Trophoblast cell (in vitro differentiated cells and primary cell): Measurements from ENCODE around the gene KCNK3.

Experiments
- DNase-seq, 2 donors: peaks; one replicate each; pipeline ENCODE4 v3.0.0-alpha.2; 2016
- H2AFZ ChIP-seq: 2 replicates; pipeline ENCODE4 v1.6.1; 2013; ENCODE audit warnings: low read length, moderate library complexity, mild to moderate bottlenecking; ENCODE audit not compliant: insufficient read depth, poor library complexity
- H2AK5ac ChIP-seq: 2 replicates; pipeline ENCODE4 v1.6.1; 2013; ENCODE audit warnings: mild to moderate bottlenecking, low read length
- H2BK120ac ChIP-seq: 2 replicates; pipeline ENCODE4 v1.6.1; 2013; ENCODE audit warnings: low read length, mild to moderate bottlenecking, moderate library complexity; ENCODE audit not compliant: insufficient read depth, poor library complexity
- H2BK12ac ChIP-seq: 2 replicates; pipeline ENCODE4 v1.6.1; 2013; ENCODE audit warnings: mild to moderate bottlenecking, low read length, moderate library complexity
- H2BK5ac ChIP-seq: 2 replicates; pipeline ENCODE4 v1.6.1; 2013; ENCODE audit warnings: low read length, low read depth, moderate library complexity, mild to moderate bottlenecking; ENCODE audit not compliant: poor library complexity
- H3K14ac ChIP-seq: 2 replicates; pipeline ENCODE4 v1.6.1; 2013; ENCODE audit warnings: mild to moderate bottlenecking, low read length
- H3K18ac ChIP-seq: 2 replicates; pipeline ENCODE4 v1.6.1; 2013; ENCODE audit warnings: mild to moderate bottlenecking, low read length
- H3K23ac ChIP-seq: 2 replicates; pipeline ENCODE4 v1.6.1; 2013; ENCODE audit warnings: low read length
- H3K27ac ChIP-seq: 2 replicates; pipeline ENCODE4 v1.5.1; 2013; ENCODE audit warnings: low read depth, mild to moderate bottlenecking, inconsistent platforms, low read length, moderate library complexity
- H3K27me3 ChIP-seq: 2 replicates; pipeline ENCODE4 v1.6.1; 2013; ENCODE audit warnings: inconsistent platforms, mild to moderate bottlenecking, low read length, moderate library complexity; ENCODE audit not compliant: insufficient read depth
- H3K36me3 ChIP-seq, 2 experiments: 1 replicate in 1 of 2; 2 replicates in 1 of 2; pipeline ENCODE4 v1.6.1; 2013; ENCODE audit warnings: low read length in 2 of 2, mild to moderate bottlenecking in 2 of 2, moderate library complexity in 1 of 2; ENCODE audit not compliant: insufficient read depth in 2 of 2, control insufficient read depth in 1 of 2
- H3K4ac ChIP-seq: 2 replicates; pipeline ENCODE4 v1.6.1; 2013; ENCODE audit warnings: low read depth, mild to moderate bottlenecking, low read length, moderate library complexity
- H3K4me1 ChIP-seq, 2 experiments: 1 replicate in 1 of 2; 2 replicates in 1 of 2; pipeline ENCODE4 v1.6.1; 2013; ENCODE audit warnings: low read length in 2 of 2, mild to moderate bottlenecking in 2 of 2, moderate library complexity in 1 of 2; ENCODE audit not compliant: insufficient read depth in 2 of 2, control insufficient read depth in 1 of 2
- H3K4me2 ChIP-seq: 2 replicates; pipeline ENCODE4 v1.6.1; 2013; ENCODE audit warnings: inconsistent platforms, mild to moderate bottlenecking, low read length, moderate library complexity
- H3K4me3 ChIP-seq: 2 replicates; pipeline ENCODE4 v1.5.1; 2013; ENCODE audit warnings: mild to moderate bottlenecking, low read depth, low read length, inconsistent platforms
- H3K79me1 ChIP-seq: one replicate; pipeline ENCODE4 v1.6.1; 2013; ENCODE audit warnings: low read length
- H3K79me2 ChIP-seq: 2 replicates; pipeline ENCODE4 v1.6.1; 2013; ENCODE audit warnings: low read length, mild to moderate bottlenecking; ENCODE audit not compliant: control insufficient read depth, insufficient read depth, poor library complexity
- H3K9ac ChIP-seq: 2 replicates; pipeline ENCODE4 v1.6.1; 2013; ENCODE audit warnings: mild to moderate bottlenecking, low read length
- H3K9me3 ChIP-seq: 2 replicates; pipeline ENCODE4 v1.6.1; 2013; ENCODE audit warnings: low read depth, mild to moderate bottlenecking, control low read depth, inconsistent platforms, low read length; ENCODE audit not compliant: insufficient read depth
- H4K12ac ChIP-seq: 2 replicates; pipeline ENCODE4 v1.6.1; 2013; ENCODE audit warnings: low read depth, mild to moderate bottlenecking, low read length, moderate library complexity
- H4K8ac ChIP-seq: 2 replicates; pipeline ENCODE4 v1.6.1; 2013; ENCODE audit warnings: low read depth, mild to moderate bottlenecking, low read length, moderate library complexity
- H4K91ac ChIP-seq: one replicate; pipeline ENCODE4 v1.6.1; 2013; ENCODE audit warnings: low read depth, mild to moderate bottlenecking, low read length, moderate library complexity
- WGBS: extraction: QIAGEN DNeasy Blood & Tissue Kit; methylation state at CpG from one replicate; pipeline ENCODE4 v1.1.7; 2013; ENCODE audit warnings: missing lambda C conversion rate; ENCODE audit not compliant: insufficient read length, insufficient coverage; ENCODE audit errors: extremely low coverage; 5-methylcytosine and 5-hydroxymethylcytosine counted together

KCNK3 gene

GRCh38 chr2:26696351-26696816 is 3.9 kb downstream of the KCNK3 start:
- no peak overlapping the region for H3K27ac ChIP-seq
- DNase-seq: no peak
- no peak overlapping the region for H2BK5ac ChIP-seq
- H3K14ac ChIP-seq: no peak overlapping the region
- H3K27me3 ChIP-seq: peaks cover 26% of the 10 kb centered on the region
- H2BK120ac ChIP-seq: no peak overlapping the region
- no CpG with 5 or more reads among the region's 3 CpGs for WGBS
- no peak overlapping the region for H2BK12ac ChIP-seq
- no peak overlapping the region for H3K4me2 ChIP-seq
- no peaks in the 10 kb centered on the region for H3K36me3 ChIP-seq
- no peak overlapping the region for H4K12ac ChIP-seq
- H3K4ac ChIP-seq: no peak overlapping the region
- H3K23ac ChIP-seq: no peak overlapping the region
- H3K9ac ChIP-seq: no peak overlapping the region
- H3K18ac ChIP-seq: no peak overlapping the region
- H4K91ac ChIP-seq: no peak overlapping the region
- H3K4me3 ChIP-seq: no peak overlapping the region
- no peak overlapping the region for H2AFZ ChIP-seq
- H3K79me1 ChIP-seq: no peaks in the 10 kb centered on the region
- H3K79me2 ChIP-seq: no peaks in the 10 kb centered on the region
- H2AK5ac ChIP-seq: no peak overlapping the region
- peaks cover 10 to 12% of the 10 kb centered on the region in 2 experiments for H3K4me1 ChIP-seq
- peaks cover 4% of the 10 kb centered on the region for H3K9me3 ChIP-seq
- H4K8ac ChIP-seq: no peak overlapping the region

DNA sequence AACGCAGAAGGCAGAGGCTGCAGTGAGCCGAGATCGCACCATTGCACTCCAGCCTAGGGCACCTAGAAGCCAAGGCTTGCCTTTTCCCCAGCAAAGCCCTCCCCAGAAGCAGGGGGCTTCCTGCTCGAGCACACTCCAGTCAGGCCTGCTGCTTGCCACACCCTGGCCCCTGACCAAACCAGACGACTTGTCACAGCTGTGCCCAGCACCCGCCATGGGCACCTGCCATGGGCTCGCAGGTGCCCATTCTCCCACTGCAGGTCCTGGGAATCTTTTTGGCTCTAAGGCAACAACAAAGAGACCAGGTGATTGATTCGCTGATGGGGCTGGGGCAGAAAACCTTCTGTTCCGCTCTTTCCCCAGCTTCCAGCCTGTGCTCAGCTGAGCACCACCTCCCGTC is 4.9 kb downstream of the KCNK3 start:
- Histone ChIP-seq H3K23ac (no peak overlapping the region), H3K4me2 (no peak overlapping the region), H2AK5ac (no peak overlapping the region), H2AFZ (no peak overlapping the region), H3K27ac (no peak overlapping the region), H3K9me3 (peaks cover 2% of the 10 kb centered on the region), H2BK12ac (no peak overlapping the region), H2BK120ac (no peak overlapping the region), H4K91ac (no peak overlapping the region), H4K12ac (no peak overlapping the region), H3K36me3 (no peaks in the 10 kb centered on the region), H2BK5ac (no peak overlapping the region), H4K8ac (no peak overlapping the region), H3K4me1 (peaks cover 8 to 12% of the 10 kb centered on the region in 2 experiments), H3K4me3 (no peak overlapping the region), H3K9ac (no peak overlapping the region), H3K4ac (no peak overlapping the region), H3K79me1 (no peaks in the 10 kb centered on the region), H3K79me2 (no peaks in the 10 kb centered on the region), H3K14ac (no peak overlapping the region), H3K18ac (no peak overlapping the region), H3K27me3 (peaks cover 26% of the 10 kb centered on the region)
- DNase-seq: no peak
- WGBS: no CpG with 5 or more reads among the region's 10 CpGs

DNA sequence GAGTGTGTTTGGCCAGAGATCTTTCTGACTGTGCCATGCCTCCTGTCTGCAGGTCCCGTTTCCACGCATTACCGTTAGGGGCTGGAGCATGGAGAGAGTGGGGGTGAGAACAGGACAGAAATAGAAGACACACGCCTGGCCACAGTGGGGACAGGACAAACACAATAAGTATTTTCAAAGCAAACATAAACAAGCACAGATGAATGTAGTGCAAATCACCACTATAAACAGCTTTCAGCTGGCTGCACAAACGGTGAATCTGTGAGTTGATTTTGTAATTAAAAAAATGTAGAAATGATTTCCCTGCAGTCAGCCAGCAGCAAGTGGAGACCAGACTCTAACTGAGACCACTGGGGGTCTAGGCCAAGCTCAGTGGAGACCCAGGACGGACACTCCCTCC is 6.8 kb downstream of the KCNK3 start:
- Histone ChIP-seq H3K23ac (no peak overlapping the region), H2BK12ac (no peak overlapping the region), H3K14ac (no peak overlapping the region), H4K91ac (no peak overlapping the region), H3K36me3 (no peaks in the 10 kb centered on the region), H3K27me3 (peaks cover 11% of the 10 kb centered on the region), H3K79me1 (no peaks in the 10 kb centered on the region), H3K4me2 (no peak overlapping the region), H4K12ac (no peak overlapping the region), H3K27ac (no peak overlapping the region), H3K4me3 (no peak overlapping the region), H3K9ac (no peak overlapping the region), H3K4me1 (peaks cover 5 to 8% of the 10 kb centered on the region in 2 experiments), H3K4ac (no peak overlapping the region), H4K8ac (no peak overlapping the region), H3K18ac (no peak overlapping the region), H3K9me3 (no peaks in the 10 kb centered on the region), H2BK5ac (no peak overlapping the region), H2BK120ac (no peak overlapping the region), H2AK5ac (no peak overlapping the region), H3K79me2 (no peaks in the 10 kb centered on the region), H2AFZ (no peak overlapping the region)
- no CpG with 5 or more reads among the region's 6 CpGs for WGBS
- DNase-seq: no peak

- Histone ChIP-seq H4K91ac (no peak overlapping the region), H3K27ac (no peak overlapping the region), H4K12ac (no peak overlapping the region), H3K4me2 (no peak overlapping the region), H3K18ac (no peak overlapping the region), H3K27me3 (peaks cover 5% of the 10 kb centered on the region), H2AFZ (no peak overlapping the region), H3K9me3 (no peaks in the 10 kb centered on the region), H3K79me2 (no peaks in the 10 kb centered on the region), H2BK5ac (no peak overlapping the region), H3K79me1 (no peaks in the 10 kb centered on the region), H2AK5ac (no peak overlapping the region), H2BK120ac (no peak overlapping the region), H3K36me3 (no peaks in the 10 kb centered on the region), H3K23ac (no peak overlapping the region), H4K8ac (no peak overlapping the region), H3K4ac (no peak overlapping the region), H3K4me3 (no peak overlapping the region), H2BK12ac (no peak overlapping the region), H3K14ac (no peak overlapping the region), H3K4me1 (peaks cover 7 to 8% of the 10 kb centered on the region in 2 experiments), H3K9ac (no peak overlapping the region)
- no peak for DNase-seq
- WGBS: no CpG with 5 or more reads among the region's 4 CpGs
Measured at GRCh38 chr2:26700078-26700477, 7.6 kb downstream of the KCNK3 start.
